Right hindlimb (tissue), 1 donor: ENCODE data around the gene SH3RF3.

Experiments used
- DNase-seq: peaks from one replicate; pipeline ENCODE4 v3.0.0-alpha.2; 2018

The SH3RF3 gene

GRCh38 chr2:109423556-109424359, 294.8 kb downstream of the SH3RF3 start:
- DNase-seq: peak; percentile 12

- DNase-seq: no peak
Measured at GRCh38 chr2:109425411-109425810, 296.4 kb downstream of the SH3RF3 start.

- DNase-seq: peak; percentile 13
Measured at GRCh38 chr2:109427661-109428091, 298.7 kb downstream of the SH3RF3 start.

GRCh38 chr2:109428281-109428680, 299.3 kb downstream of the SH3RF3 start:
- peak; percentile 14 for DNase-seq

GRCh38 chr2:109428841-109429566, 300.0 kb downstream of the SH3RF3 start:
- peak; percentile 12 for DNase-seq

- DNase-seq: peak; percentile 10
Measured at GRCh38 chr2:109429567-109430328, 300.7 kb downstream of the SH3RF3 start.

GRCh38 chr2:109430329-109430636, 301.3 kb downstream of the SH3RF3 start:
- DNase-seq: no peak

- peak; percentile 10 for DNase-seq
Measured at GRCh38 chr2:109432421-109432820, 303.4 kb downstream of the SH3RF3 start.

- DNase-seq: no peak
Measured at GRCh38 chr2:109433486-109433885, 304.5 kb downstream of the SH3RF3 start.

- peak; percentile 3 for DNase-seq
Measured at GRCh38 chr2:109433926-109434325, 304.9 kb downstream of the SH3RF3 start.

- peak; percentile 2 for DNase-seq
Measured at GRCh38 chr2:109434351-109434750, 305.3 kb downstream of the SH3RF3 start.

GRCh38 chr2:109435066-109435690, 306.2 kb downstream of the SH3RF3 start:
- peak; percentile 9 for DNase-seq

- DNase-seq: peak; percentile 72
Measured at GRCh38 chr2:109435901-109436598, 307.0 kb downstream of the SH3RF3 start.

GRCh38 chr2:109436610-109437225, 307.7 kb downstream of the SH3RF3 start:
- peak; percentile 28 for DNase-seq

- no peak for DNase-seq
Measured at GRCh38 chr2:109437325-109438090, 308.5 kb downstream of the SH3RF3 start.

- no peak for DNase-seq
Measured at GRCh38 chr2:109438146-109438545, 309.1 kb downstream of the SH3RF3 start.

GRCh38 chr2:109438773-109439389, 309.9 kb downstream of the SH3RF3 start:
- DNase-seq: no peak

GRCh38 chr2:109439390-109439786, 310.4 kb downstream of the SH3RF3 start:
- no peak for DNase-seq

- no peak for DNase-seq
Measured at GRCh38 chr2:109439986-109440385, 311.0 kb downstream of the SH3RF3 start.

- no peak for DNase-seq
Measured at GRCh38 chr2:109440499-109441156, 311.6 kb downstream of the SH3RF3 start.
